HG03558 (cell line): ENCODE data around the gene PELI2.

ENCODE experiments used
- ATAC-seq: cut with Tn5 transposase; IDR thresholded peaks from one replicate; pipeline ENCODE4 v1.9.1; 2021; ENCODE audit warnings: moderate number of reproducible peaks; ENCODE audit not compliant: unreplicated experiment; ENCODE audit errors: extremely low read depth

Gene PELI2

GRCh38 chr14:56224229-56224628 lies 106.0 kb downstream of the PELI2 start:
- no peak for ATAC-seq

GRCh38 chr14:56224691-56225681 lies 106.8 kb downstream of the PELI2 start:
- no peak for ATAC-seq

GRCh38 chr14:56235388-56235787 lies 117.2 kb downstream of the PELI2 start:
- ATAC-seq = no peak

- no peak for ATAC-seq
These were observed 119.2 kb downstream of the PELI2 start for GRCh38 chr14:56237398-56237797.

- no peak for ATAC-seq
These were observed 123.2 kb downstream of the PELI2 start for GRCh38 chr14:56241461-56241860.

GRCh38 chr14:56243110-56243509 lies 124.9 kb downstream of the PELI2 start:
- ATAC-seq = no peak

GRCh38 chr14:56244138-56244789 lies 126.1 kb downstream of the PELI2 start:
- no peak for ATAC-seq

- no peak for ATAC-seq
These were observed 129.4 kb downstream of the PELI2 start for GRCh38 chr14:56247495-56248200.

GRCh38 chr14:56248442-56248841 lies 130.2 kb downstream of the PELI2 start:
- ATAC-seq = no peak

- no peak for ATAC-seq
These were observed 142.8 kb downstream of the PELI2 start for GRCh38 chr14:56261046-56261445.

- ATAC-seq = no peak
These were observed 144.3 kb downstream of the PELI2 start for GRCh38 chr14:56262530-56262929.

- ATAC-seq = no peak
These were observed 149.8 kb downstream of the PELI2 start for GRCh38 chr14:56268039-56268438.

- no peak for ATAC-seq
These were observed 150.5 kb downstream of the PELI2 start for GRCh38 chr14:56268673-56269072.

GRCh38 chr14:56270921-56271320 lies 152.7 kb downstream of the PELI2 start:
- ATAC-seq = no peak

- no peak for ATAC-seq
These were observed 153.8 kb downstream of the PELI2 start for GRCh38 chr14:56271970-56272369.

- ATAC-seq = no peak
These were observed 154.9 kb downstream of the PELI2 start for GRCh38 chr14:56273155-56273554.

GRCh38 chr14:56273951-56274350 lies 155.7 kb downstream of the PELI2 start:
- ATAC-seq = no peak

- no peak for ATAC-seq
These were observed 156.3 kb downstream of the PELI2 start for GRCh38 chr14:56274556-56274955.

GRCh38 chr14:56276108-56276507 lies 157.9 kb downstream of the PELI2 start:
- ATAC-seq = no peak

- ATAC-seq = no peak
These were observed 160.2 kb downstream of the PELI2 start for GRCh38 chr14:56278383-56278782.

- no peak for ATAC-seq
These were observed 162.6 kb downstream of the PELI2 start for GRCh38 chr14:56280843-56281242.
